Activated T-cell treated with anti-CD3 and anti-CD28 coated beads, Interleukin-2, amount 50 U/mL, for 72 hours (primary cell): ENCODE data around the gene JAK2. TPM values are rescaled to one million over a fixed set of nuclear protein-coding genes. Genes with fewer than 3 reads are reported as not detected.
A peak's percentile ranks its signal among the peaks of the same experiment; 100 is the strongest.

ENCODE experiments used
- ATAC-seq, 2 donors: fragments of 150-1000 bp; cut with Tn5 transposase; replicated peaks in 1 of 2; 2 replicates each; pipeline ENCODE4 v1.10.0; 2021; ENCODE audit warnings: moderate library complexity in 2 of 2, mild to moderate bottlenecking in 1 of 2
- DNase-seq, 2 donors: peaks; one replicate each; pipeline ENCODE4 v3.0.0; 2021 to 2022; ENCODE audit warnings: mixed read lengths in 1 of 2
- H3K27ac Mint-ChIP-seq: one replicate; pipeline ENCODE4 v1.8.0; 2022; ENCODE audit warnings: mild to moderate bottlenecking, moderate library complexity, mixed read lengths
- H3K27me3 Mint-ChIP-seq: one replicate; pipeline ENCODE4 v1.8.0; 2022; ENCODE audit warnings: low read depth, mixed read lengths
- H3K36me3 Mint-ChIP-seq, 2 donors: one replicate each; pipeline ENCODE4 v1.8.0; 2022; ENCODE audit warnings: mixed read lengths in 2 of 2, mild to moderate bottlenecking in 1 of 2; ENCODE audit not compliant: insufficient read depth in 2 of 2
- H3K4me1 Mint-ChIP-seq: one replicate; pipeline ENCODE4 v1.8.0; 2022; ENCODE audit warnings: low read depth, mixed read lengths
- H3K4me3 Mint-ChIP-seq, 2 donors: one replicate each; pipeline ENCODE4 v1.8.0; 2022; ENCODE audit warnings: mild to moderate bottlenecking in 2 of 2, mixed read lengths in 2 of 2, moderate library complexity in 2 of 2
- H3K9me3 Mint-ChIP-seq, 2 donors: one replicate each; pipeline ENCODE4 v1.8.0; 2022; ENCODE audit warnings: mixed read lengths in 2 of 2
- total RNA-seq, 2 donors: library from RNA; stranded (reverse); gene quantifications; one replicate each; pipeline ENCODE4 v1.2.3, GENCODE V29; 2022

The JAK2 gene
- total RNA-seq, 2 donors from 2014 or later: 30.3 to 31.9 TPM

GRCh38 chr9:4985386-4986266 lies 554 bp downstream of the JAK2 start:
- DNase-seq (peak; percentile 32 to 36), ATAC-seq (no peak)
- Mint-ChIP-seq H3K4me1 (peaks cover 49% of the 10 kb centered on the region), H3K36me3 (peaks cover 6 to 10% of the 10 kb centered on the region in 2 donors), H3K27me3 (no peaks in the 10 kb centered on the region), H3K9me3 (no peaks in the 10 kb centered on the region), H3K27ac (peak overlapping the region; percentile 89), H3K4me3 (peak overlapping the region in 1 of 2 donors; percentile 96)

- no peak for DNase-seq
- no peak for ATAC-seq
- Mint-ChIP-seq H3K36me3 (peaks cover 6 to 12% of the 10 kb centered on the region in 2 donors), H3K9me3 (no peaks in the 10 kb centered on the region), H3K27ac (peak overlapping the region; percentile 89), H3K27me3 (no peaks in the 10 kb centered on the region), H3K4me1 (peaks cover 48% of the 10 kb centered on the region), H3K4me3 (peak overlapping the region in 1 of 2 donors; percentile 96)
These were observed 1.2 kb downstream of the JAK2 start for GRCh38 chr9:4986296-4986695.

- Mint-ChIP-seq H3K4me1 (peaks cover 44% of the 10 kb centered on the region), H3K36me3 (peaks cover 8 to 14% of the 10 kb centered on the region in 2 donors), H3K27ac (peak overlapping the region; percentile 89), H3K27me3 (no peaks in the 10 kb centered on the region), H3K4me3 (peak overlapping the region in 1 of 2 donors; percentile 96), H3K9me3 (no peaks in the 10 kb centered on the region)
- DNase-seq: no peak
- no peak for ATAC-seq
These were observed 1.7 kb downstream of the JAK2 start for GRCh38 chr9:4986783-4987182.

- ATAC-seq (no peak), DNase-seq (peak; percentile 60 to 69)
- H3K4me1 Mint-ChIP-seq: peaks cover 35% of the 10 kb centered on the region
- H3K9me3 Mint-ChIP-seq: peaks cover 0 to 1% of the 10 kb centered on the region in 2 donors
- no peak overlapping the region for H3K4me3 Mint-ChIP-seq
- H3K27me3 Mint-ChIP-seq: no peaks in the 10 kb centered on the region
- H3K27ac Mint-ChIP-seq: no peak overlapping the region
- peaks cover 16 to 26% of the 10 kb centered on the region in 2 donors for H3K36me3 Mint-ChIP-seq
These were observed 2.9 kb downstream of the JAK2 start for GRCh38 chr9:4987961-4988421.

GRCh38 chr9:4992872-4993271 lies 7.8 kb downstream of the JAK2 start:
- Mint-ChIP-seq H3K27ac (no peak overlapping the region), H3K27me3 (no peaks in the 10 kb centered on the region), H3K4me3 (no peak overlapping the region), H3K4me1 (peaks cover 25% of the 10 kb centered on the region), H3K9me3 (peaks cover 0 to 1% of the 10 kb centered on the region in 2 donors), H3K36me3 (peaks cover 15 to 37% of the 10 kb centered on the region in 2 donors)
- DNase-seq (no peak), ATAC-seq (no peak)

GRCh38 chr9:4994166-4994890 lies 9.3 kb downstream of the JAK2 start:
- Mint-ChIP-seq H3K4me1 (peaks cover 37% of the 10 kb centered on the region), H3K27me3 (no peaks in the 10 kb centered on the region), H3K27ac (no peak overlapping the region), H3K36me3 (peaks cover 15 to 45% of the 10 kb centered on the region in 2 donors), H3K9me3 (peaks cover 0 to 1% of the 10 kb centered on the region in 2 donors), H3K4me3 (no peak overlapping the region)
- ATAC-seq (no peak), DNase-seq (no peak)

GRCh38 chr9:4997196-4997595 lies 12.1 kb downstream of the JAK2 start:
- Mint-ChIP-seq H3K9me3 (peaks cover 0 to 1% of the 10 kb centered on the region in 2 donors), H3K27ac (no peak overlapping the region), H3K4me1 (peaks cover 33% of the 10 kb centered on the region), H3K27me3 (no peaks in the 10 kb centered on the region), H3K36me3 (peaks cover 9 to 49% of the 10 kb centered on the region in 2 donors), H3K4me3 (no peak overlapping the region)
- no peak for DNase-seq
- no peak for ATAC-seq

- ATAC-seq (no peak), DNase-seq (no peak)
- Mint-ChIP-seq H3K4me1 (peaks cover 33% of the 10 kb centered on the region), H3K27me3 (no peaks in the 10 kb centered on the region), H3K4me3 (no peak overlapping the region), H3K27ac (no peak overlapping the region), H3K36me3 (peaks cover 5 to 49% of the 10 kb centered on the region in 2 donors), H3K9me3 (peaks cover 0 to 1% of the 10 kb centered on the region in 2 donors)
These were observed 12.6 kb downstream of the JAK2 start for GRCh38 chr9:4997631-4998030.

- DNase-seq: no peak
- peaks cover 14 to 61% of the 10 kb centered on the region in 2 donors for H3K36me3 Mint-ChIP-seq
- ATAC-seq: no peak
- H3K4me1 Mint-ChIP-seq: peaks cover 18% of the 10 kb centered on the region
- no peak overlapping the region for H3K4me3 Mint-ChIP-seq
- H3K9me3 Mint-ChIP-seq: peaks cover 4 to 14% of the 10 kb centered on the region in 2 donors
- H3K27me3 Mint-ChIP-seq: no peaks in the 10 kb centered on the region
- peak overlapping the region; percentile 65 for H3K27ac Mint-ChIP-seq
These were observed 17.7 kb downstream of the JAK2 start for GRCh38 chr9:5002811-5003210.

- Mint-ChIP-seq H3K36me3 (peaks cover 14 to 53% of the 10 kb centered on the region in 2 donors), H3K9me3 (peaks cover 4 to 14% of the 10 kb centered on the region in 2 donors), H3K27me3 (no peaks in the 10 kb centered on the region), H3K27ac (peak overlapping the region; percentile 50), H3K4me1 (peaks cover 15% of the 10 kb centered on the region), H3K4me3 (no peak overlapping the region)
- DNase-seq (no peak), ATAC-seq (no peak)
These were observed 19.4 kb downstream of the JAK2 start for GRCh38 chr9:5004481-5004880.

GRCh38 chr9:5008202-5008601 lies 23.1 kb downstream of the JAK2 start:
- peaks cover 2 to 12% of the 10 kb centered on the region in 2 donors for H3K9me3 Mint-ChIP-seq
- DNase-seq (no peak), ATAC-seq (no peak)
- H3K27me3 Mint-ChIP-seq: no peaks in the 10 kb centered on the region
- H3K4me1 Mint-ChIP-seq: peaks cover 15% of the 10 kb centered on the region
- no peak overlapping the region for H3K27ac Mint-ChIP-seq
- H3K4me3 Mint-ChIP-seq: no peak overlapping the region
- peaks cover 15 to 42% of the 10 kb centered on the region in 2 donors for H3K36me3 Mint-ChIP-seq

GRCh38 chr9:5013374-5013773 lies 28.3 kb downstream of the JAK2 start:
- Mint-ChIP-seq H3K27me3 (no peaks in the 10 kb centered on the region), H3K27ac (no peak overlapping the region), H3K4me3 (no peak overlapping the region), H3K36me3 (peaks cover 16 to 36% of the 10 kb centered on the region in 2 donors), H3K9me3 (peaks cover 5 to 6% of the 10 kb centered on the region in 2 donors), H3K4me1 (peaks cover 10% of the 10 kb centered on the region)
- no peak for ATAC-seq
- no peak for DNase-seq

GRCh38 chr9:5015934-5016333 lies 30.9 kb downstream of the JAK2 start:
- no peak overlapping the region for H3K27ac Mint-ChIP-seq
- no peaks in the 10 kb centered on the region for H3K27me3 Mint-ChIP-seq
- DNase-seq (no peak), ATAC-seq (no peak)
- peaks cover 27 to 44% of the 10 kb centered on the region in 2 donors for H3K36me3 Mint-ChIP-seq
- no peak overlapping the region for H3K4me3 Mint-ChIP-seq
- peaks cover 3% of the 10 kb centered on the region for H3K4me1 Mint-ChIP-seq
- H3K9me3 Mint-ChIP-seq: peaks cover 8 to 14% of the 10 kb centered on the region in 2 donors
